RPMI7951 (cell line): Measurements from ENCODE around the gene CD160. TPM values are rescaled to one million over a fixed set of nuclear protein-coding genes. Genes with fewer than 3 reads are reported as not detected.
"Not testable (repeated sequence)": the region's sequence is repeated elsewhere in the genome, so short reads cannot be mapped to it uniquely, and the experiment has no call there.

Experiments used
- DNase-seq: peaks from one replicate; pipeline ENCODE4 v3.0.0-alpha.2; 2012; ENCODE audit warnings: low read depth
- total RNA-seq: library from RNA; depleted of rRNA; stranded (reverse); fragments of >200 nt; shearing (Covaris generic); gene quantifications from 2 replicates; pipeline ENCODE4 v1.2.3, GENCODE V29; 2014; rRNA removed

The CD160 gene, protein sequence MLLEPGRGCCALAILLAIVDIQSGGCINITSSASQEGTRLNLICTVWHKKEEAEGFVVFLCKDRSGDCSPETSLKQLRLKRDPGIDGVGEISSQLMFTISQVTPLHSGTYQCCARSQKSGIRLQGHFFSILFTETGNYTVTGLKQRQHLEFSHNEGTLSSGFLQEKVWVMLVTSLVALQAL
- not detected in 2 replicates for total RNA-seq

GRCh38 chr1:145719230-145720079 lies at the start of gene CD160:
Gene CD160 (plus strand): TSS chr1:145719499. CDS start chr1:145728328, 8,829 bp downstream.
- no peak for DNase-seq

DNA sequence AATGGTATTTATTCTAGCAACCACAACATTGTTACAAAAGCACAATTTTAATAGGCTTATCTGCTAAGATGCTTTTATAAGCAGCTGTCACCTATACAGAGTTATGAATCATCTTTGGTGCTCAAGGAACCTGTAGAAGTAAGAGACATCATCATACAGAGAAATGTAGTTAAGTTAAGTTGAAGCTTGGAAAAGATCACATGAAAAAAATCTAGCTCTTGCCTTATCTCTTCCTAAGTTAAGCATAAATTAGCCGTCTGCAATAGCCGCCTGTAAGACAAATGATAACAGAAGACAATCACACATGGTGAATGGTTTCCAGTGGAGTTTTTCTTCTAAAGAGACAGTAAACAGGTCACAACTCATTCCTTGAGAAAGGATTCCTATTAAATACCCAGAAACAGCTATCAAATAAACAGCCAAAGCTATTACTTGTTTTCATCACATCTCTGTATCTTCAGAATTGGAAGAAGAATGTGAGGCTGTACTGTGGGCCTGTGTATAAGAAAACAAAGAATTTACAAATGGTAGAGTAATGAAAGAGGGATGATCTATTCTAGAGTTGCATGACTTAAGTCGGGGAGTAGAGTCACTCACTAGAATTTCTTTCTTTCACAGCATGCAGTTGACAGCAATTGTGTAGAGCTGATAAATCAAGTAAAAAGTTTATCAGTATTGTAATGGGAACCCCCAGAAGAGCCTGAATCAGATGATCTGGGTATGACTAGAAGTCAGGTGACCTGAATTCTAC lies 48.1 kb upstream of the CD160 start:
- DNase-seq: not testable (repeated sequence)

DNA sequence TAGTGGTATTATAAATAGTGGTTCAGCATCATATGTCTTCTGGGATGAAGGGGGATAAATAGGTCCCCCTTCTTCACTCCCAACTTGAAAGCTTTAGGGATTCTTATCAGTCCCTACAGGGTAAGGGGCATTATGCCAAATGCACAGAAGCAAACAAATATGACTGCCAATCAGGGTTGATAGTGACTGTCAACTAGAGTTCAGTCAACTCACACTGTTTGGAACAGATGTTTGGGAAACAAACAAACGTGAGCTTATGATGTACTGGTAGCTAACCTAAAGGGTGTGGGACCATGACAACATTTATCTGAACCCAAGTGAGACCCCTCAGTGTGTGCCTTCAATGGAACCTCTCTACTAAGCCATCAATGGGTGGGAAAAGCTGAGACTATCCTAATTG lies 46.1 kb upstream of the CD160 start:
- not testable (repeated sequence) for DNase-seq

DNA sequence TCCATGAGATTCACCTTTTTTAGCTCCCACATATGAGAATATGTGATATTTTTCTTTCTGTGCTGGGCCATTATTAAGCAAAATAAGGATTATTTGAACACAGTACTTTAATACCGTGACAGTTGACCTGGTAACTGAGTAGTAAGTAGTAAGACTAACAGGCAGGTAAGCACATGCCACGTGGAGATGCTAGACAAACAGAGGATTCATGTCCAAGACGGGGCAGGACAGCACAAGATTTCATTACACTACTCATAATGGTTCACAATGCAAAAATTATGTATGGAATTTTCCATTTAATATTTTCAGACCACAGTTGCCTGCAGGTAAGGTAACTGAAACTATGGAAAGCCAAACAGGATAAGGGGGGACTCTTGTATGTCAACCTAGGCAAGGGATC lies 34.4 kb upstream of the CD160 start:
- DNase-seq: not testable (repeated sequence)

DNA sequence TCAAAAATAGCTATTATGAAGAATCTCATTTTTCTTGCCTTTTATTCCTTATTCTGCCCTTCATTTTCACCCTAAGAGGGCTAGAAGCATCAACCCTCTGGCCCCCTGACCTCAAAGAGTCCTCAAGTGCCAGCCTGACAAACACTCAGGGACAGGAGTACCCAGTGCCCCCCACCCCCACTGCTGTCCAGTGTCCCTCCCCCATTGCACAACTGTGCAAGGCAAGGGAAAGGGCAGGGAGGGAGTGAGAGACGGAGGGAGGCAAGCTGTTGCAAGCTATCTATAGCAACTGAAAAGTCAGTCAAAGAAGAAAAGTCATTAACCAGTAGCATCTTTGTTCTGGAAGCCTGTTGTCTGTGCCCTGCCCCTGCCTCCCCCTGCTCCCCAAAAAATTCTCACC lies 33.2 kb upstream of the CD160 start:
- DNase-seq: not testable (repeated sequence)

DNA sequence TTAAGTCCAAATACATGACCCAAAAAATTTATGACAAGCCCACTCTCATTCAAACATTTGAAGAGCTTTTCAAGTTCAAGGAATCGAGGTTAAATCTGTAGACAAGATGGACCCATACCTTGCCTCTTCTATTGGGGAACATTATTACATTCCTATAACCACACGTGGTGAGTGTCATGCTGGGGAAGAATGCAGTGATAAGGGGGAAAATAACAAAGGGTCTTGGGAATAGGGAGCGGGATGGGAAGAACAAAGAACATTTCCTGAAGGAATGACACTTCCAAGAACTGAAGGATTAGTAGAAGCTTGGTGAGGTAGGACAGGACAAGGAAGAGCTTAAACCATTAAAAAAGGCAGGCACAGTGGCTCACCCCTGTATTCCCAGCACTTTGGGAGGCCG lies 31.0 kb upstream of the CD160 start:
- DNase-seq: no peak

GRCh38 chr1:145688924-145689323 lies 30.4 kb upstream of the CD160 start:
- DNase-seq: no peak

DNA sequence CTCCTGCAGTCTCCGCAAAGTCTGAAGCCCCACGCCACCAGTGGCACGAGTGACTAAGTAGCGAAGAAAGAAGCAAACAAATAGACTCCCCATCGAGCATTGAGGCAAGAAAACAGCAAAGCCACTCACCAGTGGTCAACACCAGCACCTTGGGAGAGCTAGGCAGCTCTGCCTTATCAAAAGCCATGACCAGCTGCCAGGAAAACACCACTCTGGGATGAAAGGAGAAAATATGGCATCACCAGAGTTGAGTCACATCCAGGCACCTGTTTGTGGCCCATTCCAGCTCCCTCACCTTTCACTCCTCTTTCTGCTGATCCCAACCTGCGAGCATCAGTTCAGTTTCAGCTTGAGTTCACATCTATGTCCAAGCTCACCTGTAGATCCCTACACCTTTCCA lies 29.4 kb upstream of the CD160 start:
- DNase-seq: peak; percentile 22

DNA sequence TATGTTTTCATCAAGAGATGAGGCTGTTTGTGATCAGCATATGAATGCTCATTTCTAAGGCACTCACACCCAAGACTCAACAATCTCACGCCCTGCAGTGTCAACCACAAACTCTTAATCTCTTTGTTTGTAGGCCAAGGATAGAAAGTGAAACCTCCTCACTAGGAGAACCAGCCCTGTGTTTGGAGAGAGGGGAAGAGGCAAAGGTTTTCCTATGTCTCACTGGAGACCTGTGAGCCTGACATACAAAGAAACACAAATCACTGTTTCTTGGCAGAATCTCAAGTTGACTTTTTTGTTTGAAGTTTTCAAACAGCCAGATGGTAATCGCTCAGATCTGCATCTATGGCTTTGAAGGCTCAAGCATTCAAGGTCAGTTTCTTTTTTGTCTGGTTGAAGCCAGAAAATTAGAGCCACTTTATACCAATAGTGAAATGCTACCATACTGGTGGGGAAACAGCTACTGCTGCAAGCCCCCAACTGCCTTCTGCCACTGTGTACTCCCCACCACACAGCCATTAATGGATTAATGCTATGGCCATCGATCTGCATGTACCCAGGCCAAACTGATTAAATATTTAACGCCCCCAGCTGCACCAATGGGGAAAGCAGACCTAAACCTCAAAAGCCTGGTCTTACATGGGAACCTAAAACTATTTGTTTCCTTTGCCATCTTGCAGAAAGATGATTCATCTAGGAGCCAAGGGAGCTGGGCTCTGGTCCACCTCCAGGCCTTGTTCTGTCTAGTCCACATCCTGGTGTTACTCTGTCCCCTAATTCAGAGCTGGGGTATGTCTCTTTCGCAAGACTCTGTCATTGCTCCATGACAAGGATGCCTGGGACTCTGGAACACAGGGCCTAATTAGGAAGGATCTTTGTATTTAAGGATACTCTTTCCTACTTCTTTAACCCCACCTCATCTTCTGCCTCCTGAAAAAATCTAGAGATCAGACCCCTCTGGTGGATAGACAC lies 28.4 kb upstream of the CD160 start:
- DNase-seq: peak; percentile 89

- no peak for DNase-seq
Observed at GRCh38 chr1:145692785-145693443, 26.4 kb upstream of the CD160 start.

GRCh38 chr1:145695821-145696629 lies 23.3 kb upstream of the CD160 start:
- no peak for DNase-seq

DNA sequence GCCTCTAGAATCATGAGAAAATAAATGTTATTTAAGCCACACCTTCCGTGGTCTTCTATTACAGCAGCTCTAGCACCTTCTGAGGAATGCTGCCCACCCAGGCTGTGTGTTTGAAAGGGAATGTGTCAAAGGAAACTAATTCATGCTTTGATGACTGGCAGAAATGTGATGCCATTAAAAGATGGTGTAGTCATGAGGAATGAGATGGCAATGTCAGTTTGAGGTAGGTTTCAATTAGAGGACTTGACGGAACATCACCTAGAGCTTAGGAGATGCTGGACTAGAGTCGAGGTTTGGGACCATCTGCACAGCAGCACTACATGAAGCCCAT lies 22.7 kb upstream of the CD160 start:
- DNase-seq: no peak

- DNase-seq: no peak
Observed at GRCh38 chr1:145701306-145701862, 17.9 kb upstream of the CD160 start.

- no peak for DNase-seq
Observed at GRCh38 chr1:145702052-145702451, 17.2 kb upstream of the CD160 start.

GRCh38 chr1:145702826-145703225 lies 16.5 kb upstream of the CD160 start:
- no peak for DNase-seq

- DNase-seq: no peak
Observed at GRCh38 chr1:145705622-145706021, 13.7 kb upstream of the CD160 start.

DNA sequence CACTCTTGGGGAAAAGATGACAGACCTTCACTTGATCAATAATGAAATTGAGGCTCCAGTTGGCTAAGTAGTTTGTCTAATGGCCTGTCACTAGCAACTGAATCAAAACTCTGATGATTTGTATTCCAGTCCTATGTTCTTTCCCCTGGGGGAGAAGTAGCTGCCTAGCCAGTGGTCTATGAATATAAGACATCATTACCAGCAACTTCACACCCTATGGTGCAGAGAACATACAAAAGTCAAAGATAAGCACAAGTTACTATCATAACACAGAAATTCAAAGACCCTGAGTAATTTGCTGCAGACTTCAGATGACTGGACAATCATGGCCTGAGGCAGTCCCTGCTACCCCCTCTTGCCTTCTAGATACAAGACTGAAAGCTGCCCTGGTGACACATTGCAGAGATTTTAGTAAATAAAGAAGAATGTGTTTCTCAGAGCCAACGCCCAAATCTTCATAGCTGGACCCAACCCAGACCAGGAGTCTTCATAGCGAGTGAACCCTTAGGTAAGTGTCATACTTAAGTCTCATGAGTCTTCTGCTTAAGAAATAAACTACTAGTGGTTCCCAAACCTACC lies 13.1 kb upstream of the CD160 start:
- DNase-seq: peak; percentile 89

DNA sequence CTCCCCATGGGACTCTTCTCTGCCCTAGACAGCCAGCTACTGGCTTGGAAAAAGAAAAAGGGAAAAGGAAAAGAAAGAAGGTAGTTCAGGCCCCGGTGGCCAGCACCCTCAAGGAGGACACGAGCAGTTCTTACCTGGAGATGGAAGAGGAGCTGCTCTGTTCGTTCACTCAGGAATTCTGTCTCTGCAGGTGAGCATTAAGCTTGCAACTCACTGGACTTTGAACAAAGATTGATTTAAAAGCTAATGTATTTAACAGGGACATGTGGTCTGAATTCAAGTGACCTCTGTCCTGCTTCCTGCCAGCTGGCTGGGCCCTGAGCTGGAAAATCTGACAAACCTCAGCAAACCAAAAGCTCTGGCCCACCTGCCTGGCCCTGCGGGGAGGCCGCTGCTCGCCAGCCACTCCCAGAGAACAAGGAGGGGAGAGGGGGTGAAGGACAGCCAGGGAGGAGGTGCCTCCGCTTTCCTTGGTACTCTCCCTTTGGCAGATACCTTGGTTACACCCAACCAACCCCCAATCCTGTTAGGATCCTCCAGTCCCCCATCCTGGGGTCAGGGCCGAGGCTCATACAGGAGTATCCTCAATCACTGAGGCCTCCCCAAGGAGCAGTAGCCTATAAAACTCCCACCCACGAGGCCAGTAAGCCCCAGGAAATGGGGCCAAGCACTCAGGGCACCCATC lies 12.0 kb upstream of the CD160 start, which contains the start of gene PDZK1:
Gene PDZK1 (minus strand): TSS at position 186 of the 685 bp plus-strand sequence. CDS start 19,347 bp downstream, outside the sequence.
- DNase-seq: peak; percentile 41

DNA sequence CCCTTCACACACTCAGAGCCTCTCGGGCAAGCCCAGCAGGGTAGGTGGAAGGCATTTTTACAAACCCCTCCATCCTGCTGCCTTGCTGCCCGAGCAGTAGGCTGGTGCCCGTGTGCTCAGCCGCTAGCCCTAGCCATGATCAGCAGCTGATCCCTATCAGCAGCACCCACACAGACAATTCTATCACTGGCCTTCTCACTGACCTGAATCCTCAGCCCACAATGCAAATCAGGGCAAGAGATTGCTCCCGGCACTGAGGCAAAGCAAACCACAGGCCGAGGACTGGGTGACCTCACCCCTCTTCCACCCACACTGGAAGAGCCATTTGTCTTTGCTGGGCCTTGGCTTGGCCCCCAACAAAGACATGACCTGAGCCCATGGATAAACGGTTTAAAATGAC lies 11.2 kb upstream of the CD160 start:
- DNase-seq: peak; percentile 87
